T follicular helper cell (primary cell): ENCODE measurements around the gene PINK1.
A peak's percentile ranks its signal among the peaks of the same experiment; 100 is the strongest.
"Not testable (repeated sequence)": the region's sequence is repeated elsewhere in the genome, so short reads cannot be mapped to it uniquely, and the experiment has no call there.

Source experiments
- DNase-seq: peaks from one replicate; pipeline ENCODE4 v3.0.0-alpha.2; 2020; ENCODE audit warnings: low read depth
- total RNA-seq, 2 experiments: gene quantifications; one replicate each; lab custom pipeline; 2026; lab: John Stamatoyannopoulos, UW

PINK1 gene
- 10.0 to 65.4 reads per million in 2 experiments for total RNA-seq

DNA sequence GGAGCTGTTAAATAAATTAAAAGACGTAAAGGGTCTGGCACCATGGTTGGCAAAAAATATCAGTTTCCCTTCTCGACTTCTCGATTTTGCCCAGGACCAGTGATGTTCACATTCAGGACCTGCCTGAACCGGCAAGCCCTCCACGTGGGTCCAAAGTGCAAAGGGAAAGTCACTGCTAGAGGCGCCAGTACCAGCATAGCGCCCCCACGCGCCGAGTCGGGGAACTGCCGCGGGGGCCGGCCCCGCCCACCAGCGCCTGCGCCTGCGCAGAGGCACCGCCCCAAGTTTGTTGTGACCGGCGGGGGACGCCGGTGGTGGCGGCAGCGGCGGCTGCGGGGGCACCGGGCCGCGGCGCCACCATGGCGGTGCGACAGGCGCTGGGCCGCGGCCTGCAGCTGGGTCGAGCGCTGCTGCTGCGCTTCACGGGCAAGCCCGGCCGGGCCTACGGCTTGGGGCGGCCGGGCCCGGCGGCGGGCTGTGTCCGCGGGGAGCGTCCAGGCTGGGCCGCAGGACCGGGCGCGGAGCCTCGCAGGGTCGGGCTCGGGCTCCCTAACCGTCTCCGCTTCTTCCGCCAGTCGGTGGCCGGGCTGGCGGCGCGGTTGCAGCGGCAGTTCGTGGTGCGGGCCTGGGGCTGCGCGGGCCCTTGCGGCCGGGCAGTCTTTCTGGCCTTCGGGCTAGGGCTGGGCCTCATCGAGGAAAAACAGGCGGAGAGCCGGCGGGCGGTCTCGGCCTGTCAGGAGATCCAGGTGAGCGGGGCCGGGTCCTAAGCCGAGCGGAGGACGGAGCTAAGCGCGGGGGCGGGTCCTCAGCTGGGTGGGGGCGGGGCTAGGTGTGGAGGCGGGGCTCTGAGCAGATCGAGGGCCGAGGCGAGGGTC lies at the start of gene PINK1:
TSS of gene PINK1 (plus strand) at position 269 of the 875 bp plus-strand sequence. CDS start at position 360, 91 bp downstream.
- peak; percentile 75 for DNase-seq

DNA sequence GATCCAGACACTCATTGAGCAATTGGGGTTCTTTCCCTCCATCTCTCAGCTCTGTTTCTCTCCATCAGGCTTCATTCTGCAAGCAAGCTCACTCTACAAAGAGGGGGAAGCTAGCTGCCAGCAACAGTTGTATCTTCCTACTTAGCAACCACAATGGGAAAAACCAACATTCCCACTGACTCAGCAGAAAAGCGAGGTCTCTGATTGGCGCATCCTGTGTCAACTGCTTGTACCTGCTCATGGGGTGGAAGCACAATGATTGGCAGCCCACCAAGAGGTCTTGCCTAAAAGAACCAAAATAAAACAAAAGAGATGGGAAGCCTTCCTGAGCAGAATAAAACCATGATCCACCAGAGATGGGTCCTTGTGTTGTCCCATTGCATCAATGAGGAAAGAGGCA lies 48.4 kb upstream of the PINK1 start:
- no peak for DNase-seq

DNA sequence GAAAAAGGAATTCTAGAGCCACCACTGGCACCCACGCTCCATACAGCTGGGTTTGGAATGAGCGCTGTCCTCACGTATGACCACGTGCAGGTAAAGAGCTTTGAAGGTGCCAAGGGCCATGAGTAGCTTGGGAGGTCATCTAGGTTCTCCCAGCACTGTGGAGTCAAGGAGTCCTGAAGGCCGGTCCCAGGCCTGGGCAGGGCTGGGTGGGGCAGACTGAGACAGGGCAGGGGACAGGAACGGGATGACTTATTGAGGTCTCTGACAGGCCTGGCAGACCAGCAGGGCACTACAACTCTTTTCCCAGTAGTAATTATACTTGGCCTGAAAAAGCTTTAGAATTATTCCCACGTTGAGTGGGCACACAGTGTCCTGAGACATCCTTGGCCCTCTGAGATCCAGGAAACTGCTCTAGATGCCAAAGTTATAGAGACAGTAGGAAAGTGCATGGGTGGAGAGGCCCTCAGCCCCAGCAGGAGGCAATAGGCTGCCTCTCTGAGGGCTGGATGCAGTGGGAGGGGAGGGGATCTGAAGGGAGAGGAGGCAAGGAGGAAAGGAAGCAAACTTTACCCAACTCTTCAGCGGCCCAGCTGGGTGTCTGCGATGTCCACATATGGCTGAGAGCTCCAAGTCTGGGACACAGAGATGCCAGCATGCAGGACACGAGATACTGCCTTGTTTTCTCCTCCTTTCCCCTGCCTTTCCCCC lies 46.2 kb upstream of the PINK1 start:
- no peak for DNase-seq

DNA sequence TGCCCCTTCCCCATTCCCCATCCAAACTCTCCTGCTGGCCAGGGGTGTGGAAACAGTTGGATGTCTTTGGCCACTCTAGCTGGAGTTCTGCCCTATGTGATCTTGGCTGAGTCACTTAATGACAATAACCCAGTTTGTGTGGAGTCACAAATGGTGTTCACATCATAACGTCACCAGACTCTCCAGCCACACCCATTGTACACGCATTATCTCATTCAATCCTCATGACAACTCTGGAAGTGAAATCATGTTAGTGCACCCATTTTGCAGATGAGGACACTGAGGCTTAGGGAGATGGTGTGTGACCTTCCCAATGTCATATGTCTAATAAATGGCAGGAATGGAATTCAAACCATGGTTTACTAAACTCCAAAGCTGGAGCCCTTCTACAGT lies 45.6 kb upstream of the PINK1 start:
- DNase-seq: no peak

DNA sequence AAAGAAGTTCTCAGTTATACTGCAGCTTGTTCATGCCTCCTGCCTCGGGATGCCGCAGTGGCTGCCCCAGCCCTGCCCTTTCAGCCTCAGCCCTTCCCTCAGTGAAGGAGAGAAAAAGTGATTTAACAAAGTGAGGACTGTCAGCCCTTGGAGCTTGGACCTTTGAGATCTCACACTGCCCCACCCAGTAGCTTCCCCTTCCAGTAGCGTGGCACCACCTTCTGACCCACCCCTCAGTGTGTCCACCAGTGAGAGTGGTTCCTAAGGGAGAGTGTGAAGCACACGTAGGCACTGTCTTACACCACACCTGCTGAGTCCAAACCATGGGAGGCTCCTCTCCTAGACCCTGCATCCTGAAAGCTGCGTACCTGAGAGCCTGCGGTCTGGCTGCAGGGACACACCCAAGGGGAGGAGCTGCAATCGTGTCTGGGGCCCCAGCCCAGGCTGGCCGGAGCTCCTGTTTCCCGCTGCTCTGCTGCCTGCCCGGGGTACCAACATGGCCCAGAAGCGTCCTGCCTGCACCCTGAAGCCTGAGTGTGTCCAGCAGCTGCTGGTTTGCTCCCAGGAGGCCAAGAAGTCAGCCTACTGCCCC lies 44.5 kb upstream of the PINK1 start, which contains the start of gene CDA:
TSS of gene CDA (plus strand) at position 464 of the 592 bp plus-strand sequence. CDS start at position 497, 33 bp downstream.
- DNase-seq: no peak

DNA sequence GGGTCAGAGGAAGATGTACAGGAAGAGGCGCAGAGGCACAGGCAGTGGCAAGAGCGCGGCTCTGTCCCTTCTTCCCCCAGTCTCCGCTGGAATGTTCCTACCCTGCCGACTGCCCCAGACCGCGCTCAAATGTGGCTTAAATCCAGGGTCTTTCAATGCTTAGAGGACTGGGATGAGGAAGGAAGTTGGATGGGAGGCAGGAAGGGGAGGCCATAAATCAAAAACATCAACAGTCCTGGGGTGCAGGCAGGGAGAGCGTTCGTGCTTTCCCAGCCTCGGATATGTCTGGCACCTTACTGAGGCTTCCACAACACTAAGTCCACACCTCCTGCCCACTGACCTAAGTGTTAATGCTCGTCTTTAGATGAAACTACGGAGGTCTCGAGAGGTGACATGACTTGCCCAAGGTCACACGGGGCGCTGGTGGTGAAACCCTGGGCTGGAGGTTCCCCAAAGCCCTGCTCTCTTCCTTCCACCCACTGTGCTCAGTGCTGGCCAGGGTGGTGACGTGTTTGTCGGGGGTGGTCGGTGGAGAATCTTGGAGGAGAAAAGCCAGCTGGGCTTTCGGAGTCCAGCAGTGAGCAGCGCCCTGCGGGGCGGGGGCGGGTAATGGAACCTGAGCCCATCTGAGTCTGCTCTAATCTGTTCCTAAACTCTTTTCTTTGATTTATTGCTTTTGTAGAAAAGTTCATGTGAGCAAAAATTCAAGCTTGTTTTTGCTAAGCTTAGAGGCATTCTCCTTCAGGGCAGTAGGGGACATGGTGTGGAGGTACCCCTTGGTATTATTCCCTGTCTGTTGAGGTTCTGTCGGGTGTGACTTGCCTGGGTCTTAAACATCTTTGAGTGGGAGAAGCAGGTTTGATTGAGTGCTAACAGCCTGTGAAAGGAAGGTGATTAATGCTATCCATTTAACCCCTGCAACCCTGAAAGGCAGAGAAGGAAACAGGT lies 43.7 kb upstream of the PINK1 start:
- no peak for DNase-seq

DNA sequence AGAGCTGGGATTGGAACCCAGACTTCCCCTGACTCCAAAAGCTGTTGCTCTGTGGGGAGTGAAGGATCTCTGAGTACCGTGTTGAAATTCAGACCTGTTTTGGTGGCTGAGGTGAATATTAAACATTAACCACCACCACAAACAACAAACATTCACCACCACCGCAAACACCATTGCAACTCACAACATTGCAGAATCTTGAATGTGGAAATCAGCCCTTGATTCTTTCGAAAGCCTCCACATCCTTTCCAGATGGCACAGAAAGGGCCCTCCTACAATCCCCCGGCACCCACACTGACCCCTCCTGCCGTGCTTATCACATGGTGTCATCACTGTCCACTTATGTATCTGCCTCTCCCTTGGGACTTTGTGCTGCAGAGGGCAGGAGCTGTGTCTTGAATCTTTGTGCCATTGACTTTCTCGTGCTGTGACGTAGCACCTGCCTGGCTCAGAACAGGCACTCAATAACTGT lies 42.9 kb upstream of the PINK1 start:
- no peak for DNase-seq

DNA sequence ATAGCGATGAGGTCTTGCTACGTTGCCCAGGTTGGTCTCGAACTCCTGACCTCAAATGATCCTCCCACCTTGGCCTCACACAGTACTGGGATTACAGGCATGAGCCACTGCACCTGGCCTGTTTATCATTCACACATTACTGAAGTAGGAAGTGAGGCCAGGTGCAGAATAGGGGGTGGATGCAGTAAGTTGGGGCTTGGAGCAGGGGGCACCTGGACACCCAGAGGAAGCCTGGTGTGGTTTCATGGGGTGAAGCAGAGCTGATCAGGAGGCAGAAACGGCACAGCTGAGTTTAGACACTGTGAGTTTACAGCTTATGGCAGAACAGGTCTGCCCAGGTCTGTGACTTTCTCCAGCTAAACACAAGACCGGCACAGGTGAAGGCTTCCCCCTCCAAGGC lies 39.5 kb upstream of the PINK1 start:
- no peak for DNase-seq

DNA sequence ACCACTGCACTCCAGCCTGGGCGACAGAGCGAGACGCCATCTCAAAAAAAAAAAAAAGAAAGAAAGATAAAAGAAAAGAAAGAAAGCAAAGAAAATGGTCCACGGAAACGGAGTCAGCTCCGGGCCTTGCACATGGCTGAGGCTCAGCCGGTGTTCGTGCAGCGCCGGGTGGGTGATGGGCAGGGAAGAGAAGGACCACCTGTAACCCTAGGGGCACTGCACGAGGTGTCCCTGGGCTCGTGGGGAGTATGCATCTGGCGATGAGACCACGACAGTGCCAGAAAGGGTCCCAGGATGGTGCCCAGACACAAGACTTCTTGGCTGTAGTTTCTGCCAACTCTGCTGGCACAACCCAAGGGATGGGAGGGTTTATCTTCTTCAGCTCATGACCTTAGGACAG lies 38.5 kb upstream of the PINK1 start:
- no peak for DNase-seq

DNA sequence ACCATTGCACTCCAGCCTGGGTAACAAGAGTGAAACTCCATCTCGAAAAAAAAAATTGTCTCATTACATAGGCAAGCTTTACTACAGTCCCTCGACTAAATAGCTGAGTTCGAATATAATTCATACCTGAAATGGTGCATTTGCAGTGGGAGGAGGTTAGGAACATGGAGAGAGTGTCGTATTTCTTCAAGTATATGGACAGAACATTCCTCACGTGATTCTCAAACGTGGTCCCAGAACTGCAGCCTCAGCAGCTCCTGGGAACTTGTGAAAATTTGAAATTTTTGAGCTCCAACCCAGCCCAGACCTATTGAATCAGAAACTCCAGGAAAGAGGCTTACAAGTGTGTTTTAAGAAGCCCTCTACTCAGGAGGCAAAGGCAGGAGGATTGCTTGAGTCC lies 37.2 kb upstream of the PINK1 start:
- DNase-seq: no peak

DNA sequence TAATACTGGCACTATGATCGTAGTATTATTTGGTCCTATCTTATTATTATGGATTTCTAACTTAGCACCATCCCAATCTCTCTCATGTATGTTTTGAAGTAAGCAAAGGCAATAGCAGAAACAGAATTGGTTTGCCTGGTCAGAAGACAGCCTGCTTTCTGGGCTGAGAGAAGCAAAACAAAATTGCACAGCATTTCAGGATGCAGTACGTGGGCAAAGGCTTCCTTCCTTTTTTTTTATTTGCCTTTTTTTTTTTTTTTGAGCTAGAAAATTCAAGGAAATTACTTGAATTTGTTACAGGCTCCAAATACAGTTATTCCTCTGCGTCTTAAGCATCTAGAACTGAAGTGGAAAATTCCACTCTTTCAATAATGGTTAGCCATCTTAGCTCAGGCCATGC lies 35.6 kb upstream of the PINK1 start:
- no peak for DNase-seq

DNA sequence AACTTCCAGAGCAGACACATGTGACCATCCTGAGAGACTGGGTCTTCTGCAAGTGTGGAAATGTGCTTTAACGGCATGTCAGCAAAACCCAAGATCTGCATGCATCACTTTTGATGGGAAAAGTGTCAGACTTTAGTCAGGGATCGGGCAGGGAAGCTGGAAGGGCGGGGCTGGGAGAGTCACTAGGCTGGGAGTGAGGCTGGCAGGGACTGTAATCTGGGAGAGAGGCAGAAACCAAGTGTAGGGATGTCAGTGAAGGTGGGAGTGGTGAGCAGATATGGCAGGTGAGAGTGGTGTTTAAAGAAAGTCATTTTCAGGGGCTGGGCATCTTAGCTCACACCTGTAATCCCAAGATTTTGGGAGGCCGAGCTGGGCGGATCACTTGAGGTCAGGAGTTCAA lies 33.1 kb upstream of the PINK1 start:
- DNase-seq: no peak

DNA sequence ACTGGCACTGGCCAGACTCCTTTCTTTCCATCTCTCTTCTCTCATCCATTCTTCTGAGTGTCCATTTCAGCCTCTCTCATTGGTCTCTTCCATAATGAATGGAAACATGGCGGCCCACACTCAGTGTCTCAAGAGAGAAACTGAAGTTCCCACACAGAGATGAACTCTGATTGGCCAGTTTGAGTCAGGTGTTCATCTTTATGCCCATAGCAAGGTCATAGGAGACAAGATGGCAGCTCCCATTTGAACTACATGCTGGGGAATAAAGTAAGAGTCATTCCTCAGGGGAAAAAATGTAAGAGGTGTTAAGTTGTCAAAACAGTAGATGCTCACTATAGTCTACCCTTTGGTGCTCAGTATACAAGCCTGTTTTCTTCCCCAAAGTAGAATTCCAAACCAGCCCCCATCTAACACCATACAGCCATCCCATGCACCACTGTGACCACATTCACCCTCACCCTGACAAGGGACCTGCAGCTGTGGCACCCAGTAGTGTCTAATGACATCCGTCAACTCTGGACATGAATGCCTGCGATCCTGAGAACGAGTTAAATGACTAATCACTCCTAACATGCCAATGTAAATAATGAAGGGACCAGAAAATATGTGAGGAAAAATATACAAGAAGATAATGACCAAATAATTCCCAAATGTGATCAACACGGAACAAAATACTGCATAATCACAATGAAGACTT lies 32.0 kb upstream of the PINK1 start:
- DNase-seq: no peak

DNA sequence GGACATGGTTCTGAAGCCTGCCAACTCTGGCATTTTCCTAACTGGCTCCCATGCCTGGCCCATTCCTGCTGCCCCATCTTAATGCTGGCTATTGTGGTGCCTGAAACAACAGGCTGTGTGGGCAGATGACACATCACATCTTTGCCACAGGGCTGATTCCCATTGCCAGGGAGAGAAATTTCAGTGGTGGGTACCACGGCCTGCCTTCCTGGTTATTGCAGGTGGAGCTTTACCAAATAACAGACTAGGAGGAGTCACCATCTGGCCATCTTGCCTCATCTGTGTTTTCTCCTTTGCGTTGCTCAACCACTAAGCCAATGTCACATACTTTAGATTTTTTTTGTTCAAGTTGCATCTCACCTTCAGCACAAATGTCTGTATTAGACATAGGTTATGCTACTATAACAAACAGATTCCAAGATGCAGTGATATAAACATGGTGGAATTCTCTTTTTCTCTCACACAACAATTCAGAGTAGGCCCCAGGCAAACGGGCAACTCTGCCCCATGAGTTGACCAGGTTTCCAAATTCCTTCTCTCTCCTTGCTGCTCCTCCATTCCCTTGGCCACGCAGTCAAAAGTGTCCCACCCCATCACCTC lies 30.3 kb upstream of the PINK1 start:
- DNase-seq: no peak

DNA sequence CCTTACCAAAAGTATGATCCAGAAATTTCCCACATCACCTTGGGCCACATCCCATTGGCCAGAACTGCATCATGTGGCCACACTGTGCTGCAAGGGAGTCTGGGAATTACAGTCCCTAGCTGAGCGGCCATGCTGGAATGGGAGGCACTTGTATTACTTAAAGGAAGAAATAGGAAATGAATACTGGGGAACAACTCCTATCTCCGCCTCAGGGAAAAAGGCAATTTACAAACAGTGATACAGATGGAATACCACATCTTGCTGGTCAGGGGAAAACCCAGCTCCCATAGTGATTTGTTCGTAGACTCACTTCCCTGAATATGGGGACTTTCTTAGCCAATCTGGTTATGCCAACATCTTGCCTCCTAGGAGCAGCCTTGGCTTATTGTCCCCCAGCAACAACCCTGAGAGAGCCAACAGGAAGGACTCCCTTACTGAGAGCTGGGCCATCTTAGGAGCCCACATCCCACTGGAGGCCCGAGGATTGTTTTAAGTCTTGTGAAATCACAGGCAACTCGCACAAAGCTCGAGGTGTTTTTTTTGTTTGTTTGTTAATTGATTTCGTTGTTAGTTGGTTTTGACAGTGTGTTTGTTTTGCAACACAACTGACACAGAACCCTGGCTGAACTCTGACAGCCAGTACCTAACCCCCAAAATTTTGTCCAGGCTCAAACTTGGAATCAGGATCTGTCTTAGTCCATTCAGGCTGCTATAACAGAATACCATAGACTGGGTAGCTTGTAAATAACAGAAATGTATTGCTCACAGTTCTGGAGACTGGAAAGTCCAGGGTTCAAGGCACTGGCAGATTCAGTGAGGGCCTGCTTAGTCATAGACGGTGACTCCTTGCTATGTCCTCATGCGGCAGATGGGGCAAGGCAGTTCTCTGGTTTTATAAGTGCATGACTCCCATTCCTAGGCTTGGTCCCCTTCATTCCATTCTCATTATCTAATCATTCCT lies 29.5 kb upstream of the PINK1 start:
- no peak for DNase-seq

DNA sequence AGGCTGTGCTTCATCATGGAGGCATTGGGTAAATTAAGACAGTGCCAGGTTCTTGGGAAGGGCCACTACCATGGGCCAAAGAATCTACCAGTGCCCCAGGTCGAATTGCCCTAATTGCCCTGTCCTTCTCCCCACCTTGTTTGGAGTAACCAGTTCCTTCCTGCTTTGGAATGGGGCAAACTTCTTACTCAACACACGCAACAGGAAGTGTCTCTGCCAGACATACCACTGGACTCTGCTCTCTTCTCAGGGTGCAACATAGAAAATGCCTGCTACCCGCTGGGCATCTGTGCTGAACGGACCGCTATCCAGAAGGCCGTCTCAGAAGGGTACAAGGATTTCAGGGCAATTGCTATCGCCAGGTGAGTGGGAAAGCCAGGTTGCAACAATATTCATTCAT lies 28.6 kb upstream of the PINK1 start:
- no peak for DNase-seq

DNA sequence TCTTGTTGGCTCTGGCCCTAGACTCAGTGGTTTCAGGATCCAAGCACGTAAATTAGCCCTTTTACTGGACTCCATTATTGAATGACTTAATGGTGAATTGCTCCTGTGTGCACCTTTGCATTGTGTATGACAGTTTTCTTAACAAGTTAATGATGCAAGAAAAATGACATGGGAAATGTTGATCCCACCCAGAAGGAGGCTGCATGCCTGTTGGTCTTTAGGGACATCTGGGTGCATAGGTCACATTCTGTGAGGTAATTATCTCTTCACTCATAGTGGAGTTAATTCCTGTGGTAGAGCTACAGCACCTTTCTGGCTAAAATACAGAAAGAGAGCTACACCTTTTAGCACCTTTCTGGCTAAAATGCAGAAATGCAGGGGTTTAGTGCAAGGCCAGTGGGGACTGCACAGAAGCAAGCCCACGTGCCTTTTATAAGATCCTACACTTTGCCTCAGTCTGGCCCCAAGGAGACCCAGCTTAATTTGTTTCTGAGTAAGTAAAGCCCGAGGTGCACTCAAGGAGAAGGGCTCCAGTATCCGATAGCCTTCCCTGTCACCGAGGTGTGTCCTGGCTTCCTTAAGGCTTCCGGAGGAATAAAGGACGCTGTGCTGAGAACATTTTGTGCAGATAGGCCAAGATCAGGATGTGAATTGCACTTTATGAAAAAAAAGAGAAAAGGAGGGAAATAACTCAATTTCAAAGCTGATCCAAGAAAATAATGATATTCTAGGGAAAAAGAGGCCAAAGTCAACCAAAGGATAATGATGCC lies 26.3 kb upstream of the PINK1 start:
- not testable (repeated sequence) for DNase-seq

DNA sequence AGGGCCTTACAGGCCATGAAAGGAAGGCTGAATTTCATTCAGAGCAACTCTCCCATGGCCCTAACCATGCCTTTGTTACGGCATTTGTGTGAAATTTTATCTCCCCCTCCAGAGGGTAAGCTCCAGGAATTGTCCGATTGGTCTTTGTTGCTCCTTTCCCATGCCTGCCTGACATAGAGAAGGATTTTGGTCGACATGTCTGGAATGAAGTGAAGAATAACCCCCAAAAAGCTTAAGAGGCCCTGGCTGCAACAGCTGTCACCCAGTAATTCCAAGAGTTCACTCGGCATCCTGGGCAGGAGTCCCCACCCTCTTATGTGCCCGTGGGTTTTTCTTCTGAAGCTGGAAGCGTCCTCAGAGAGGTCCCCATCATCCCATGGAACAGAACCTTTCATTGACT lies 23.7 kb upstream of the PINK1 start:
- DNase-seq: no peak
